ENCODE data around the gene TBC1D10A. TPM values are rescaled to one million over a fixed set of nuclear protein-coding genes. Genes with fewer than 3 reads are reported as not detected.

Gene TBC1D10A
- total and polyA plus RNA-seq, 2 experiments from 2014 or later = 3.3 to 8.8 TPM

GRCh38 chr22:30310881-30311771 is 15.6 kb downstream of the TBC1D10A start (continued):
- TF ChIP-seq ETS1 (IDR thresholded peaks at IDR 0.05) (no peak), ZNF462 (CRISPR knock-in tag; IDR thresholded peaks at IDR 0.05) (no peak), CREB1 (CRISPR knock-in tag; IDR thresholded peaks at IDR 0.05; ENCODE audit: low read depth) (no peak)

DNA sequence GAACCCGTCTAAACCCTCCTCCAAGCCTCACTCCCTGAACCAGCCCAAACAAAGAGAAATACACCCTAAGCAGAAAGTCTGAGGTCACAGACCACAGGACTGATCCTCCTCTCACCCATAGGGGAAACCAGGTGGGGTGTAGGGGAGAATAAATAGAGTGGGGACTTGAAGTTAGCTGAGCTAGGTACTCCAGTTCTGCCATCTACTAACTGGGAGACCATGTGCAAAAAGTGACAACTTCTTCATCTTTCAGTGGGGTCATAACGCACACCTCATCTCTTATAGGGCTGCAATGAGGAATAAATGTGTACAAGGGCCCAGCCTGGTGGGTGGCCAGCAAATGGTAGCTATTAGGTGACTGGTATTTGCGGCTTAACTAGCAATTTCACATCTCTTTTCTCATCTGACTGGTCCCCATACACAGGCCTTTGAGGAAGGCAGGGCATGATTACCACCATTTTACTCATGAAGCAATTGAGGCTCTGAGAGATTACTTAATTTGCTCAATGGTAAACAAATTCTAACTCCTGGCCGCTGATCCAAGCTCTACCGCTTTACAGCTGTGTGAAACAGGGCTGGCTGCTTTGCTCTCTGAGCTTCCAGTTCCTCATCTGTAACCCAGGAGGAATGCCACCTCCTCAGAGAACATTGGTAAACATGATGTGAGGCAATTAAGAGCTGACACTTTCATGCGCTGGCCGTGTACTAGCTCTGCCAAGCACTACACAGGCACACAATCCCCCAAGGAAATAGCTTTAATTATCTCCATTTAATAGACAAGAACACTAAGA is 16.6 kb downstream of the TBC1D10A start:
- Histone ChIP-seq H3K4me1 (ENCODE audit: insufficient read depth) (peaks cover 4% of the 10 kb centered on the region; the same call in 1 of the 2 replicates), H3K9me2 (ENCODE audit: insufficient read depth) (no peaks in the 10 kb centered on the region), H3K27me3 (ENCODE audit: insufficient read depth) (no peaks in the 10 kb centered on the region), H2AFZ (no peak overlapping the region), H3K27ac (ENCODE audit: low read depth) (no peak overlapping the region), H3K36me3 (ENCODE audit: insufficient read depth) (no peaks in the 10 kb centered on the region), H4K20me1 (replicated peaks; ENCODE audit: insufficient read depth) (peaks cover 3% of the 10 kb centered on the region), H3K79me2 (replicated peaks; ENCODE audit: insufficient read depth) (no peaks in the 10 kb centered on the region), H3K4me3 (no peak overlapping the region), H3K4me2 (no peak overlapping the region), H3F3A (replicated peaks; ENCODE audit: low read depth) (no peaks in the 10 kb centered on the region)
- DNase-seq (ENCODE audit: low spot score) (no peak), ATAC-seq (no peak)
- H3K4me1 Mint-ChIP-seq = peaks cover 11% of the 10 kb centered on the region
- H3K36me3 Mint-ChIP-seq (ENCODE audit: low read depth) = no peaks in the 10 kb centered on the region
- H3K9me3 Mint-ChIP-seq = no peaks in the 10 kb centered on the region
- no peak overlapping the region for H3K27ac Mint-ChIP-seq
- peaks cover 3% of the 10 kb centered on the region for H3K27me3 Mint-ChIP-seq (ENCODE audit: insufficient read depth, low read depth, poor library complexity)
- TF ChIP-seq NANOG (IDR thresholded peaks at IDR 0.05; ENCODE audit: borderline replicate concordance) = no peak
- TF ChIP-seq JUNB (IDR thresholded peaks at IDR 0.05; ENCODE audit: unreplicated experiment) = no peak
- no peak for TF ChIP-seq ZNF331 (CRISPR knock-in tag; IDR thresholded peaks at IDR 0.05; ENCODE audit: low read depth)
- no peak overlapping the region for H3K4me3 Mint-ChIP-seq
